Endothelial cell (in vitro differentiated cells): ENCODE results near the gene PSMB7. TPM values are rescaled to one million over a fixed set of nuclear protein-coding genes. Genes with fewer than 3 reads are reported as not detected.

ENCODE experiments used
- DNase-seq: peaks from one replicate; pipeline ENCODE4 v3.0.0; 2021; ENCODE audit warnings: low spot score
- H3K27ac Mint-ChIP-seq: one replicate; pipeline ENCODE4 v1.8.0; 2021; ENCODE audit warnings: mixed read lengths, inconsistent platforms; ENCODE audit not compliant: unreplicated experiment
- H3K27me3 Mint-ChIP-seq: one replicate; pipeline ENCODE4 v1.8.0; 2021; ENCODE audit warnings: mild to moderate bottlenecking, moderate library complexity, mixed read lengths, inconsistent platforms; ENCODE audit not compliant: unreplicated experiment
- H3K36me3 Mint-ChIP-seq: one replicate; pipeline ENCODE4 v1.8.0; 2021; ENCODE audit warnings: mild to moderate bottlenecking, low read depth, mixed read lengths, inconsistent platforms; ENCODE audit not compliant: unreplicated experiment
- H3K4me1 Mint-ChIP-seq: one replicate; pipeline ENCODE4 v1.8.0; 2021; ENCODE audit warnings: mild to moderate bottlenecking, mixed read lengths, inconsistent platforms; ENCODE audit not compliant: unreplicated experiment
- H3K4me3 Mint-ChIP-seq: one replicate; pipeline ENCODE4 v1.8.0; 2021; ENCODE audit warnings: mild to moderate bottlenecking, mixed read lengths, inconsistent platforms; ENCODE audit not compliant: unreplicated experiment
- H3K9me3 Mint-ChIP-seq: one replicate; pipeline ENCODE4 v1.8.0; 2021; ENCODE audit warnings: mixed read lengths, inconsistent platforms; ENCODE audit not compliant: unreplicated experiment
- total RNA-seq: library from RNA; stranded (reverse); fragmentation: NEBNext Ultra II Directional; extraction: Animal tissue kit (Norgen Biotek cat#: 25700); gene quantifications from one replicate; pipeline ENCODE4 v1.2.1, GENCODE V29; 2021; ENCODE audit not compliant: unreplicated experiment
- TF ChIP-seq, protein P1 (sequence below): fragments of 200-600 bp; sonication (generic); IDR thresholded peaks from one replicate; pipeline ENCODE4 v1.5.0; 2021; ENCODE audit warnings: antibody characterized with exemption; ENCODE audit not compliant: unreplicated experiment

The PSMB7 gene
- total RNA-seq, 1 donor from 2014 or later, result 180 TPM

DNA sequence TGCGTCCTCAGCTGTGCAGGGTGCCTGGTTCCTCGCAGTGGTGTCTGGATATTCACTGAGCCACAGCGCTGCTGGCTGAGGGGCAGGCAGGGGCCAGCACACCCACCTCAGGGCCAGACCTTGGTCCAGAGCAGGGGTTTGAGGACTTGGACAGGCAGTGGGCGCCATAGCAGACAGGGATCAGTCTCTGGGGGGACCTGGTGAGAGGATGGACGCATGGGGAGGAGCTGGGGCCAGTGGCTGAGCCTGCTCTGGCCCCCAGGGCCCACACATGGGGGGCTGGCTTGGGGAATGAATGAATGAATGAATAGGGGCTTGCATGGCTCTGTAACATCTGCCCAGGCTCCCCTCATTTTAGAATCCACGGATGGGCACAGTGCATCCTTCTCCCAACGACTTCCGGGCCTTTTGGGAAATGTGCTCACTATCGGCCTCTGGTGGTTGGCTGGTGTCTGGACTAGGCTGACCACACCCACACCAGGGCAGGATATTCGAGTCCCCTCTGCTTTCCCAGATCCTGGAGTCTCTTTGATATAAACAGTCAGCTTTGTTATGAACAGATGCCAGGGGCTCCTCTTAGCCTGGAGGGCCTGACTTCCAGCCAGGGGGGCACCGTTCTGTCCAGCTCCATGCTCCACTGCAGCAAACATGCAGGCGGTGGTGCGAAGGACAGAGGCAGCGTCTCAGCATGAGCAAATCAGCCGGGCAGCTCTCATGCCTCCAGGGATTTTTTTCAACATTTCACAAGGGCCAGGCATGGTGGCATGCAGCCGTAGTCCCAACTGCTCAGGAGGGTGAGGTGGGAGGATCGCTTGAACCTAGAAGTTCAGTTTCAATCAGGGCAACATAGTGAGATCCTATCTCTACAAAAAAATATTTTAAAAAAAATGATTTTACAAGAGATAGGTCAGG, 94.9 kb downstream of the PSMB7 start:
- no peak overlapping the region for H3K4me3 Mint-ChIP-seq
- no peaks in the 10 kb centered on the region for H3K9me3 Mint-ChIP-seq
- peaks cover 4% of the 10 kb centered on the region for H3K4me1 Mint-ChIP-seq
- H3K36me3 Mint-ChIP-seq, result peaks cover 8% of the 10 kb centered on the region
- peaks cover 14% of the 10 kb centered on the region for H3K27me3 Mint-ChIP-seq
- TF ChIP-seq, protein P1, sequence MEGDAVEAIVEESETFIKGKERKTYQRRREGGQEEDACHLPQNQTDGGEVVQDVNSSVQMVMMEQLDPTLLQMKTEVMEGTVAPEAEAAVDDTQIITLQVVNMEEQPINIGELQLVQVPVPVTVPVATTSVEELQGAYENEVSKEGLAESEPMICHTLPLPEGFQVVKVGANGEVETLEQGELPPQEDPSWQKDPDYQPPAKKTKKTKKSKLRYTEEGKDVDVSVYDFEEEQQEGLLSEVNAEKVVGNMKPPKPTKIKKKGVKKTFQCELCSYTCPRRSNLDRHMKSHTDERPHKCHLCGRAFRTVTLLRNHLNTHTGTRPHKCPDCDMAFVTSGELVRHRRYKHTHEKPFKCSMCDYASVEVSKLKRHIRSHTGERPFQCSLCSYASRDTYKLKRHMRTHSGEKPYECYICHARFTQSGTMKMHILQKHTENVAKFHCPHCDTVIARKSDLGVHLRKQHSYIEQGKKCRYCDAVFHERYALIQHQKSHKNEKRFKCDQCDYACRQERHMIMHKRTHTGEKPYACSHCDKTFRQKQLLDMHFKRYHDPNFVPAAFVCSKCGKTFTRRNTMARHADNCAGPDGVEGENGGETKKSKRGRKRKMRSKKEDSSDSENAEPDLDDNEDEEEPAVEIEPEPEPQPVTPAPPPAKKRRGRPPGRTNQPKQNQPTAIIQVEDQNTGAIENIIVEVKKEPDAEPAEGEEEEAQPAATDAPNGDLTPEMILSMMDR, result peak; percentile 68
- DNase-seq, result peak; percentile 82
- no peak overlapping the region for H3K27ac Mint-ChIP-seq

DNA sequence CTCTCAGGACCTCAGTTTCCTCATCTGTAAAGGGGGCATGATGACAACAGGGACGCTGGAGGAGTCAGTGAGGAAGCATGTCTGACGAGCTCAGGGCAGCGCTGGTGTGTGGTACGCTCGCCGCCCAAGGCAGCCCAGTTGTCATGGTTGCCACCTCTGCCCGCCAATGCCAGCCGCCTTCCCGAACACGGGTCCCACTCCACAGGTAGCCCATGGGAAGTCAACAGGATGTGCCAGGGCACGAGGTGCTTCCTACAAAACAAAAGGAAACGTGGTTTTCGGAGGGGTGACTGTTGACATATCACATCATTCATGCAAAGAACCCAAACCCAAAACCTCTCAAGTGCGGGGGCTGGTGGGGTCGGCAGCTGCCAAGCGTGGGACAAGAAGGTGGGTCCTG, 99.4 kb downstream of the PSMB7 start:
- Mint-ChIP-seq H3K36me3 (peaks cover 4% of the 10 kb centered on the region), H3K27ac (no peak overlapping the region), H3K4me1 (peaks cover 4% of the 10 kb centered on the region), H3K4me3 (no peak overlapping the region), H3K9me3 (no peaks in the 10 kb centered on the region), H3K27me3 (peaks cover 10% of the 10 kb centered on the region)
- DNase-seq, result no peak
- TF ChIP-seq, protein P1, result no peak

DNA sequence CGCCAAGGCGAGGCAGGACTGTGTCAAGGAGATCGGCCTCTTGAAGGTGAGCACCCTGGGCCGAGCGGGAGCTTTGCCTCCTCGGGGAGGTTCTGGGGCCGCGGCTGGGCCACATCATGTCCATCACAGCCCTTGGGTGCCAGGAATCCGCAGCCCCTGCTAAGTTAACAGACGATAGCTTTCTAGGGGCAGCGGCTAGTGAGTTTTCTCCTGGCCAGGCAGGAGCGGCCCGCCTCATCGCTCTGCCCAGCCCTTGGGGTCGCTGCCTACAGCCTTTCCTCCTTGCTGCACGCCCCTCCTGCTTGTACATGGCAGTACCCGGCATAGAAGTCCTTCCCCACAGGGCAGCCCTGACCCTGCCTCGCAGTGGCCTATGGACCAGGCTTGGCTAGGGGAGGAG, 101.3 kb downstream of the PSMB7 start:
- H3K36me3 Mint-ChIP-seq, result peaks cover 4% of the 10 kb centered on the region
- peaks cover 4% of the 10 kb centered on the region for H3K4me1 Mint-ChIP-seq
- no peak overlapping the region for H3K4me3 Mint-ChIP-seq
- H3K9me3 Mint-ChIP-seq, result no peaks in the 10 kb centered on the region
- H3K27ac Mint-ChIP-seq, result no peak overlapping the region
- TF ChIP-seq, protein P1, result no peak
- peaks cover 5% of the 10 kb centered on the region for H3K27me3 Mint-ChIP-seq
- no peak for DNase-seq

DNA sequence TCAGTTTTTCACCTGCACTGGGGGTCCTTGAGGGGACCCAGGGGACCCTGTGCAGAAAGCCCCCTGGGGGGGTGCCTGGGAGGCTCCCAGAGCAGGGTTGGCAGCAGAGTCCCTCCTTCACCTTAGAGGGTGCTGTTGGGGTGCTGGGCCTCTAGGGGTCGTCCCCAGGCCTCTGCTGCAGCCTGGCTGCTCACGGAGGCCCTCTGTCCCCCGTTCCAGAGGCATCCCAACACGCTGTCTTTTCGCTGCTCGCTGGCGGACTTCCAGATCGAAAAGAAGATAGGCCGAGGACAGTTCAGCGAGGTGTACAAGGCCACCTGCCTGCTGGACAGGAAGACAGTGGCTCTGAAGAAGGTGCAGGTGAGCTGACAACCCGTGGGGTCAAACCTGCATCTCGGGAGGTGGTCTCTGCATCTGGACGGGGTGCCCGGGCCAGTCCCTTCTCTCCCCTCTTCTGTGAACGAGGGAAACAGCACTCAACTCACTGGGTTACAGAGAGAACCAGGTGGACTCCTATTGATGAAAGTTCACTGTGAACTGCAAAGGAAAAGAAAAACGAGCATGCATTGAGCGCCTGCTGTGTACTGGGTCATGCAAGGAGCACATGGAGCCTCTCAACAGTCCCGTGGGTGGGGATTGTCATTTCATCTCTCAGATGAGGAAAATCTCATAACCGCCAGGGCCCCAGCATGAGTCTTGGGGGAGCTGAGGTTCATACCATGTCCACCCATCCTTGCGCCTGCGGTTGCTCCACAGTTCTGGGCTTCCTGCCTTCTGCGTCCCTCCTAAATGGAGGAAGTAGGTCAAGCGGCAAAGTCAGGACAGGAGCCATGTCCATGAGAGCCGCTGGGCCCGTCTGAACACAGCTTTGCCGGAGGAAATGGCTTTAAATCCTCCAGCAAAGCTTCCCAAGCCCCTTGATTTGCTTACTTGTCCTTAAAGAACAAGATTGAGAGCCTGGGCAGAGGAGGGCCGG, 102.7 kb downstream of the PSMB7 start:
- no peaks in the 10 kb centered on the region for H3K9me3 Mint-ChIP-seq
- H3K4me1 Mint-ChIP-seq, result peaks cover 4% of the 10 kb centered on the region
- no peak overlapping the region for H3K4me3 Mint-ChIP-seq
- no peak overlapping the region for H3K27ac Mint-ChIP-seq
- no peak for DNase-seq
- TF ChIP-seq, protein P1, result no peak
- H3K36me3 Mint-ChIP-seq, result peaks cover 2% of the 10 kb centered on the region
- H3K27me3 Mint-ChIP-seq, result peaks cover 5% of the 10 kb centered on the region
